Esophagus muscularis mucosa (tissue), 4 donors: ENCODE results near the gene TIMM50. TPM values are rescaled to one million over a fixed set of nuclear protein-coding genes. Genes with fewer than 3 reads are reported as not detected.

Experiments
- DNase-seq: peaks from one replicate; pipeline ENCODE4 v3.0.0-alpha.2; 2017; ENCODE audit errors: extremely low spot score
- H3K27ac ChIP-seq, 4 donors: fragments of 200-600 bp; sonication (generic); replicated peaks in 1 of 4; 1 replicate in 3 of 4; 2 replicates in 1 of 4; pipeline ENCODE4 v1.5.1; 2016 to 2019; ENCODE audit warnings: mild to moderate bottlenecking in 1 of 4
- H3K27me3 ChIP-seq, 4 donors: fragments of 200-600 bp; sonication (generic); one replicate each; pipeline versions ENCODE4 v1.5.1 to v1.6.0; 2016 to 2019
- H3K36me3 ChIP-seq, 4 donors: fragments of 200-600 bp; sonication (generic); one replicate each; pipeline ENCODE4 v1.5.1; 2016 to 2019
- H3K4me1 ChIP-seq, 4 donors: fragments of 200-600 bp; sonication (generic); one replicate each; pipeline ENCODE4 v1.5.1; 2016 to 2019
- H3K4me3 ChIP-seq, 4 donors: fragments of 200-600 bp; sonication (generic); 1 replicate in 2 of 4; 2 replicates in 2 of 4; pipeline ENCODE4 v1.5.1; 2016 to 2019; ENCODE audit warnings: mild to moderate bottlenecking in 4 of 4, moderate library complexity in 1 of 4
- H3K9me3 ChIP-seq, 4 donors: fragments of 200-600 bp; sonication (generic); 1 replicate in 3 of 4; 2 replicates in 1 of 4; pipeline ENCODE4 v1.5.1; 2016 to 2019
- CTCF ChIP-seq, 3 experiments: fragments of 200-600 bp in 2 of 3; fragments of 450-650 bp in 1 of 3; sonication (generic) in 2 of 3; IDR thresholded peaks; one replicate each; pipeline ENCODE4 v1.5.1; 2017 to 2019; ENCODE audit warnings: antibody characterized with exemption in 3 of 3, mild to moderate bottlenecking in 2 of 3, moderate library complexity in 1 of 3
- EP300 ChIP-seq: sonication (generic); formaldehyde crosslinking; IDR thresholded peaks from one replicate; pipeline ENCODE4 v1.6.1; 2017; ENCODE audit warnings: antibody characterized with exemption
- POLR2A ChIP-seq: fragments of 450-650 bp; IDR thresholded peaks from one replicate; pipeline ENCODE4 v1.6.1; 2017; ENCODE audit warnings: antibody characterized with exemption, moderate library complexity, mild to moderate bottlenecking, low read depth
- POLR2AphosphoS5 ChIP-seq, 2 donors: sonication (generic); formaldehyde crosslinking; IDR thresholded peaks; one replicate each; pipeline ENCODE4 v1.6.1; 2017; ENCODE audit warnings: antibody characterized with exemption in 2 of 2
- WGBS: methylation state at CpG from one replicate; pipeline ENCODE4 v1.1.5; 2018; 5-methylcytosine and 5-hydroxymethylcytosine counted together
- intact Hi-C: fragments of 100-400 bp; cut with DNase I; formaldehyde crosslinking; loops from one replicate; pipeline ENCODE4 v1.15.1; 2023
- total RNA-seq, 4 donors: library from RNA; depleted of rRNA; stranded (reverse); fragments of >200 nt; gene quantifications; one replicate each; pipeline versions ENCODE4 v1.1.0 to v1.2.1, GENCODE V29; 2016

Gene TIMM50
- total RNA-seq, 4 donors from 2014 or later = 36.1 to 58.0 (median 51.3) TPM

GRCh38 chr19:39499932-39500331 is 19.3 kb downstream of the TIMM50 start:
- intact Hi-C loops = no loop called here
- Histone ChIP-seq H3K9me3 (peaks cover 0 to 3% (median 0%) of the 10 kb centered on the region in 4 donors), H3K36me3 (no peaks in the 10 kb centered on the region), H3K4me1 (peaks cover 19 to 31% (median 27%) of the 10 kb centered on the region in 4 donors), H3K27ac (no peak overlapping the region), H3K4me3 (no peak overlapping the region), H3K27me3 (peaks cover 0 to 92% (median 48%) of the 10 kb centered on the region in 4 donors)
- 86% methylated on average over 8 of the region's 8 CpGs for WGBS
- TF ChIP-seq CTCF (IDR thresholded peaks at IDR 0.05) (no peak), EP300 (no peak), POLR2A (no peak), POLR2AphosphoS5 (IDR thresholded peaks at IDR 0.05) (no peak)
- DNase-seq = no peak

- TF ChIP-seq POLR2A (no peak), CTCF (IDR thresholded peaks at IDR 0.05) (no peak), EP300 (no peak), POLR2AphosphoS5 (IDR thresholded peaks at IDR 0.05) (no peak)
- Histone ChIP-seq H3K4me1 (peaks cover 19 to 31% (median 27%) of the 10 kb centered on the region in 4 donors), H3K9me3 (peaks cover 0 to 3% (median 0%) of the 10 kb centered on the region in 4 donors), H3K27ac (no peak overlapping the region), H3K4me3 (no peak overlapping the region), H3K27me3 (peaks cover 0 to 98% (median 54%) of the 10 kb centered on the region in 4 donors), H3K36me3 (no peaks in the 10 kb centered on the region)
- no peak for DNase-seq
- intact Hi-C loops = no loop called here
- 44% methylated on average over 4 of the region's 4 CpGs for WGBS
Observed at GRCh38 chr19:39500543-39500942, 19.9 kb downstream of the TIMM50 start.

- 75% methylated on average over 5 of the region's 5 CpGs for WGBS
- no peak overlapping the region for H3K27ac ChIP-seq
- H3K4me1 ChIP-seq = peaks cover 19 to 31% (median 27%) of the 10 kb centered on the region in 4 donors
- H3K36me3 ChIP-seq = no peaks in the 10 kb centered on the region
- DNase-seq = no peak
- H3K4me3 ChIP-seq = no peak overlapping the region
- intact Hi-C loops = no loop called here
- peaks cover 0 to 100% (median 61%) of the 10 kb centered on the region in 4 donors for H3K27me3 ChIP-seq
- H3K9me3 ChIP-seq = peaks cover 0 to 3% (median 0%) of the 10 kb centered on the region in 4 donors
- TF ChIP-seq POLR2AphosphoS5 (IDR thresholded peaks at IDR 0.05) (no peak), EP300 (no peak), CTCF (IDR thresholded peaks at IDR 0.05) (no peak), POLR2A (no peak)
Observed at GRCh38 chr19:39501340-39501739, 20.7 kb downstream of the TIMM50 start.

GRCh38 chr19:39502640-39503417 is 22.2 kb downstream of the TIMM50 start:
- TF ChIP-seq POLR2A (no peak), CTCF (IDR thresholded peaks at IDR 0.05) (peak; percentile 67 to 85 (median 73)), EP300 (no peak), POLR2AphosphoS5 (IDR thresholded peaks at IDR 0.05) (no peak)
- Histone ChIP-seq H3K27ac (no peak overlapping the region), H3K4me1 (peaks cover 21 to 42% (median 34%) of the 10 kb centered on the region in 4 donors), H3K36me3 (no peaks in the 10 kb centered on the region), H3K4me3 (peak overlapping the region in 2 of 4 donors; percentile 16 to 22), H3K27me3 (peaks cover 0 to 100% (median 68%) of the 10 kb centered on the region in 4 donors), H3K9me3 (peaks cover 0 to 3% (median 0%) of the 10 kb centered on the region in 4 donors)
- 60% methylated on average over 10 of the region's 69 CpGs for WGBS
- intact Hi-C loops = no loop called here
- DNase-seq = no peak
